Neuronal stem cell (in vitro differentiated cells): ENCODE data around the gene TMEM37.

Experiments
- DNase-seq: peaks from one replicate; pipeline ENCODE4 v3.0.0-alpha.2; 2013; ENCODE audit warnings: low spot score
- H2AFZ ChIP-seq: one replicate; pipeline ENCODE4 v1.6.1; 2013; ENCODE audit warnings: mild to moderate bottlenecking, low read length, inconsistent platforms
- H2AK5ac ChIP-seq: 2 replicates; pipeline ENCODE4 v1.6.1; 2013; ENCODE audit warnings: low read depth, mild to moderate bottlenecking, inconsistent platforms, low read length, moderate library complexity, mixed read lengths
- H2BK120ac ChIP-seq: 2 replicates; pipeline ENCODE4 v1.6.1; 2013; ENCODE audit warnings: low read depth, mild to moderate bottlenecking, inconsistent platforms, low read length, moderate library complexity, mixed read lengths
- H2BK12ac ChIP-seq: one replicate; pipeline ENCODE4 v1.6.1; 2013; ENCODE audit warnings: low read length, inconsistent platforms
- H2BK15ac ChIP-seq: 2 replicates; pipeline ENCODE4 v1.6.1; 2013; ENCODE audit warnings: mild to moderate bottlenecking, low read length, inconsistent platforms, mixed read lengths
- H2BK5ac ChIP-seq: one replicate; pipeline ENCODE4 v1.6.1; 2013; ENCODE audit warnings: inconsistent platforms, mild to moderate bottlenecking, low read length, moderate library complexity
- H3K14ac ChIP-seq: one replicate; pipeline ENCODE4 v1.6.1; 2013; ENCODE audit warnings: low read length, inconsistent platforms
- H3K18ac ChIP-seq: 2 replicates; pipeline ENCODE4 v1.6.1; 2013; ENCODE audit warnings: low read length, inconsistent platforms
- H3K23ac ChIP-seq: 2 replicates; pipeline ENCODE4 v1.6.1; 2013; ENCODE audit warnings: low read depth, mild to moderate bottlenecking, mixed read lengths, low read length, inconsistent platforms; ENCODE audit not compliant: poor library complexity
- H3K27ac ChIP-seq: replicated peaks from 3 replicates; pipeline ENCODE4 v1.5.1; 2013; ENCODE audit warnings: low read length, inconsistent platforms
- H3K27me3 ChIP-seq, 3 experiments: 2 replicates each; pipeline ENCODE4 v1.6.1; 2013; ENCODE audit warnings: low read length in 3 of 3, mild to moderate bottlenecking in 2 of 3, inconsistent platforms in 1 of 3, low read depth in 1 of 3, mixed read lengths in 1 of 3, moderate library complexity in 1 of 3; ENCODE audit not compliant: control insufficient read depth in 3 of 3, insufficient read depth in 3 of 3
- H3K36me3 ChIP-seq, 2 donors: replicated peaks in 1 of 2; 2 replicates each; pipeline ENCODE4 v1.6.1; 2013; ENCODE audit warnings: low read length in 2 of 2; ENCODE audit not compliant: control insufficient read depth in 2 of 2, insufficient read depth in 2 of 2
- H3K4ac ChIP-seq: 2 replicates; pipeline ENCODE4 v1.6.1; 2013; ENCODE audit warnings: inconsistent platforms, mild to moderate bottlenecking, low read length, moderate library complexity
- H3K4me1 ChIP-seq, 2 donors: 1 replicate in 1 of 2; 2 replicates in 1 of 2; pipeline ENCODE4 v1.6.1; 2013; ENCODE audit warnings: low read length in 2 of 2, low read depth in 1 of 2; ENCODE audit not compliant: control insufficient read depth in 2 of 2, insufficient read depth in 1 of 2
- H3K4me2 ChIP-seq: one replicate; pipeline ENCODE4 v1.6.1; 2013; ENCODE audit warnings: mild to moderate bottlenecking, low read length, inconsistent platforms; ENCODE audit not compliant: insufficient read depth, poor library complexity, severe bottlenecking
- H3K4me3 ChIP-seq, 2 donors: 2 replicates each; pipeline ENCODE4 v1.5.1; 2013; ENCODE audit warnings: low read length in 2 of 2, mild to moderate bottlenecking in 2 of 2, inconsistent platforms in 1 of 2, moderate library complexity in 1 of 2
- H3K79me1 ChIP-seq: one replicate; pipeline ENCODE4 v1.6.1; 2013; ENCODE audit warnings: low read depth, mild to moderate bottlenecking, inconsistent platforms, low read length, moderate library complexity
- H3K9ac ChIP-seq: one replicate; pipeline ENCODE4 v1.6.1; 2013; ENCODE audit warnings: mild to moderate bottlenecking, low read depth, low read length, inconsistent platforms; ENCODE audit not compliant: poor library complexity
- H3K9me3 ChIP-seq, 2 donors: replicated peaks in 1 of 2; 2 replicates each; pipeline versions ENCODE3 to v1.6.1; 2013; ENCODE audit warnings: low read length in 2 of 2, mild to moderate bottlenecking in 2 of 2, inconsistent platforms in 1 of 2, low read depth in 1 of 2, mixed read lengths in 1 of 2, moderate library complexity in 1 of 2; ENCODE audit not compliant: control insufficient read depth in 2 of 2, insufficient read depth in 1 of 2
- H4K8ac ChIP-seq: one replicate; pipeline ENCODE4 v1.6.1; 2013; ENCODE audit warnings: low read depth, mild to moderate bottlenecking, inconsistent platforms, low read length, moderate library complexity
- H4K91ac ChIP-seq: one replicate; pipeline ENCODE4 v1.6.1; 2013; ENCODE audit warnings: low read length, low read depth, mild to moderate bottlenecking, inconsistent platforms; ENCODE audit not compliant: poor library complexity
- WGBS, 2 donors: extraction: QIAGEN DNeasy Blood & Tissue Kit; methylation state at CpG; one replicate each; pipeline ENCODE4 v1.1.7; 2013; ENCODE audit warnings: missing lambda C conversion rate in 2 of 2, mixed read lengths in 1 of 2; ENCODE audit not compliant: insufficient read length in 2 of 2, insufficient replicate concordance in 1 of 2; ENCODE audit errors: extremely low coverage in 2 of 2; 5-methylcytosine and 5-hydroxymethylcytosine counted together

TMEM37 gene

GRCh38 chr2:119480184-119480583 lies 48.5 kb downstream of the TMEM37 start:
- Histone ChIP-seq H3K9me3 (no peaks in the 10 kb centered on the region), H3K4me2 (no peak overlapping the region), H2BK15ac (no peak overlapping the region), H4K8ac (no peak overlapping the region), H3K4me3 (no peak overlapping the region), H2AFZ (no peak overlapping the region), H3K27me3 (peaks cover 0 to 29% (median 0%) of the 10 kb centered on the region in 3 experiments), H3K23ac (no peak overlapping the region), H3K4ac (no peak overlapping the region), H3K27ac (no peak overlapping the region), H2BK5ac (no peak overlapping the region), H2AK5ac (no peak overlapping the region), H4K91ac (no peak overlapping the region), H3K4me1 (peaks cover 0 to 9% of the 10 kb centered on the region in 2 donors), H3K9ac (no peak overlapping the region), H3K18ac (no peak overlapping the region), H2BK120ac (no peak overlapping the region), H2BK12ac (no peak overlapping the region), H3K36me3 (no peaks in the 10 kb centered on the region), H3K79me1 (no peaks in the 10 kb centered on the region), H3K14ac (no peak overlapping the region)
- WGBS, 2 donors = no CpG with 5 or more reads among the region's 5 CpGs
- no peak for DNase-seq

DNA sequence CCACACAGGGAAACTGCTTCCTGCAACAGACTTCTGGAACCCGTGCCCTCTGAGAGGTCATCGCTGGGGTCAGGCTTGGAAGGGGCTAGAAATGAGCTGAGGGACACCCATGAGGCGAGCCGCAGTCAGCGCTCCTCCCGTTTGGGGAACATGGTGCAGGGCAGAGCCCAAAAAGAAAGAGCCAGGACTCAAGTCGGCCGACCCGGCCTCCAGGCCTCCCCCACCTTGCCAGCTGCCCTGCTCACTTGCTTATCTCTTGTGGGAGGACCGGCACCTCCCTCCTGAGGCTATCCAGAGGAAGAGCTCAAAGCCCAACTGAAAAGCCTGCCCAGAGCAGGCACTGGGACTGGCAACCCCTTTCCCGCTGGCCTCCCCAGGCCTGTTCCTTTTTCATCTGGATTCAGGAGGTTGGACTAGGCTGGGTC lies 49.1 kb downstream of the TMEM37 start:
- Histone ChIP-seq H2BK120ac (no peak overlapping the region), H3K14ac (no peak overlapping the region), H2BK15ac (no peak overlapping the region), H4K91ac (no peak overlapping the region), H3K18ac (no peak overlapping the region), H2BK12ac (no peak overlapping the region), H4K8ac (no peak overlapping the region), H3K4me1 (peaks cover 0 to 7% of the 10 kb centered on the region in 2 donors), H3K36me3 (no peaks in the 10 kb centered on the region), H2AFZ (no peak overlapping the region), H3K9me3 (no peaks in the 10 kb centered on the region), H2BK5ac (no peak overlapping the region), H3K27ac (no peak overlapping the region), H3K4me3 (no peak overlapping the region), H3K27me3 (peaks cover 0 to 35% (median 0%) of the 10 kb centered on the region in 3 experiments), H3K4ac (no peak overlapping the region), H3K79me1 (no peaks in the 10 kb centered on the region), H2AK5ac (no peak overlapping the region), H3K23ac (no peak overlapping the region), H3K9ac (no peak overlapping the region), H3K4me2 (no peak overlapping the region)
- no peak for DNase-seq
- no CpG with 5 or more reads among the region's 11 CpGs for WGBS, 2 donors

DNA sequence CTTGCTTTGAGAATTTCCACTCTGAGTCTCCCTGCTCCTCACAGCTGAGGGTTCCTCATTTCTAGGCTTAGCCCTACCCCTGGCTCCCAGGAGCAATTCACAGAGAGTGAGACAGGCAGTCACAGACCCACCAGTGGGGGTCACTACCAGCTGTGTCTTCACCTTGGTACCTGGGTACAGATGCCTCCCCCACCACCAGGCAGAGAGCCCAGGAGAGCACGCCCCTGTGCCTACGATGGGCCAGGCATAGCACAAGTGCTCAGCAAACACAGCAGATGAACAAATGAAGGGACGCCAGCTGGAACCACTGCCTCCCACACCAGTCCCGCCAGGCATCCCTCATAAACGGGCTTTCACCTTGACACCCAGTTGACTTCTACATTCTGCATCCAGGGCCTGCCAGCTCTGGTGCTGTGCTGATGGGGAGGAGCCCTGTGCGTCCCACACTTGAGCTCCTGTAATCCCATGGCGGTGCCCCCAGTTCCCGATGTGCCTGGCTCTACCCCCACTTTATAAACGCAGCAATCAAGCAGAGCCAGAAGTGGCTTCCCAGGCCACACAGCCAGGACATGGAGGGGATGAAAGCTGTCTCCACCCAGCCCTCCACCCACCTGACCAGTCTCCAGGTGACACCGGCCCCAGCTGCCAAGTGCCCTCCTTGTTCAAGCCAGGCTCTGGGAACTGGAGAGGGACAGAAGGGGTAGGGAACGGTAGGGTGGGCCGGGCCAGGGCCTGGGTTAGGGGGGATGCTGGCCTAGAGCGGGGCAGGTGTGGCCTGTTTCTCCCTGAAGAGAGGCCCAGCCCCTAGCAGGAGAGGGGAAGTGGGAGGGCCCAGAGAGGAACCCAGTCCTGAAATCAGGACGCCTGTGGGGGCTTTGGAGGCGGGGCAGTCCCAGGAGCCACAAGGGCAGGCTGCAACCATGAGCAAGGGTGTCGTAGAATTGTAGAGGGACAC lies 50.1 kb downstream of the TMEM37 start:
- H2AFZ ChIP-seq = no peak overlapping the region
- WGBS, 2 donors = no CpG with 5 or more reads among the region's 16 CpGs
- no peak overlapping the region for H3K27ac ChIP-seq
- H3K4me1 ChIP-seq = peaks cover 0 to 5% of the 10 kb centered on the region in 2 donors
- no peak overlapping the region for H3K4me3 ChIP-seq
- no peak overlapping the region for H3K9ac ChIP-seq
- no peaks in the 10 kb centered on the region for H3K79me1 ChIP-seq
- H3K23ac ChIP-seq = no peak overlapping the region
- H2BK12ac ChIP-seq = no peak overlapping the region
- H4K91ac ChIP-seq = no peak overlapping the region
- H3K4ac ChIP-seq = no peak overlapping the region
- no peaks in the 10 kb centered on the region for H3K9me3 ChIP-seq
- peak overlapping the region; percentile 38 for H2BK15ac ChIP-seq
- no peak for DNase-seq
- H2BK5ac ChIP-seq = no peak overlapping the region
- H2AK5ac ChIP-seq = peak overlapping the region; percentile 51
- no peak overlapping the region for H2BK120ac ChIP-seq
- H3K14ac ChIP-seq = peak overlapping the region; percentile 32
- no peaks in the 10 kb centered on the region for H3K36me3 ChIP-seq
- H3K18ac ChIP-seq = peak overlapping the region; percentile 48
- H3K27me3 ChIP-seq = peaks cover 0 to 43% (median 0%) of the 10 kb centered on the region in 3 experiments
- no peak overlapping the region for H4K8ac ChIP-seq
- H3K4me2 ChIP-seq = no peak overlapping the region
